HG02623 (cell line): ENCODE results near the gene SLC39A11.

Experiments used
- ATAC-seq: cut with Tn5 transposase; IDR thresholded peaks from one replicate; pipeline ENCODE4 v1.9.1; 2021; ENCODE audit warnings: moderate library complexity; ENCODE audit not compliant: unreplicated experiment

Gene SLC39A11

GRCh38 chr17:72705905-72706395, 386.5 kb downstream of the SLC39A11 start:
- ATAC-seq: peak; percentile 74

DNA sequence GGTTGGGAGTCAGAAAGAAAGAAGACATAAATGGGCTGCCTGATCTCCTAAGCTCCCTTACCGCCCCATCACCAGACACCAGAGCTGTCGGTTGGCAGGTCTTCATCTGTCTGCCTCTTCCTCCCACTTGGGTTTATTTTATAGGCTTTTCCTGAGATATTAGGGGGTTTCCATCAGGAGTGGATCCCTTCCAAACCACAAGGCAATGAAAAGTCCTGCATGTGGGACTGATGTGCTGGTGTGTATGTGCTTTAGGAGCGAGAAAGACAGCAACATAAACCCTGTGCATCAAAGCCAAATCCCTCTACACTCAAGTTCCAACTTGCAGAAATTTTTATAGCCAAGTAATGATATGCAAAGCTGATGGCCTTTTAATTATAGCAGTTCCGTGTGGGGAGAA, 389.5 kb downstream of the SLC39A11 start:
- ATAC-seq: no peak

- no peak for ATAC-seq
Observed at GRCh38 chr17:72702136-72702735, 390.3 kb downstream of the SLC39A11 start.

DNA sequence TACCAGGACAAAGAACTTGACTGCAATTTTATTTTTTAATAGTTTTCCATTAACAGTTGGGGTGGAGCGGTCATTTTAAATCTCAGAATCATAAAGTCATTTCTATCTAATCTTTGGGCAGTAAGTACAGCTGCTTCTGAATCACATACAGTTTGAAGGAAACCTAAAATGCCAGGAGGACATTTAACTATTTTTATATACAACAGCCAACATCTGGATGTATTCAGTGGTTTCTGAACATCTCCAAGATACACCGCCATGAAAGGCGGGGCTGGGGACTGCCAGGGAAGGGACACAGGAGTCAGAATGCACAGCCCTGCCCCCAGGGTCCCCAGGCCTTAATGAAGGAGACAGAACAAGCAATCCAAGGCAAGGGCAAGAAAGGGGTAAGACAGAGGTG, 392.3 kb downstream of the SLC39A11 start:
- no peak for ATAC-seq

DNA sequence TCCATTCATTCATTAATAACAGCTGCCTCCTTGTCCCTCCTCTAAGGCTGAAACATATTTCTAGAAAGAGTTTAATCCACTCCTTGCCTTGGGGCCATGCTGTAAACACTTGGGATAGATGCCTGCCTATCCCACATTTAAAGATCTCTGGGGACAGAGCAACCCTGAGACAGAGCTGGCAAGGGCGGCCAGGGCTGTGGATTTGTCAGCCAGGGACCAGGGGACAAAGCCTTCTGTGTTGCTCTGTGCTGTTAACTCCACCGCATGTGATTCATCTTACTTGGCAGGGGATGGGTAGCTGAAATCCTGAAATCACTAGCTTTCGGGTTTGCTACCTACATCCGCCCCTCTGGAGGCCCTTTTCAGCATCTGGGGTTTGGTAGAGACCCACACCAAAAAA, 392.9 kb downstream of the SLC39A11 start:
- no peak for ATAC-seq

DNA sequence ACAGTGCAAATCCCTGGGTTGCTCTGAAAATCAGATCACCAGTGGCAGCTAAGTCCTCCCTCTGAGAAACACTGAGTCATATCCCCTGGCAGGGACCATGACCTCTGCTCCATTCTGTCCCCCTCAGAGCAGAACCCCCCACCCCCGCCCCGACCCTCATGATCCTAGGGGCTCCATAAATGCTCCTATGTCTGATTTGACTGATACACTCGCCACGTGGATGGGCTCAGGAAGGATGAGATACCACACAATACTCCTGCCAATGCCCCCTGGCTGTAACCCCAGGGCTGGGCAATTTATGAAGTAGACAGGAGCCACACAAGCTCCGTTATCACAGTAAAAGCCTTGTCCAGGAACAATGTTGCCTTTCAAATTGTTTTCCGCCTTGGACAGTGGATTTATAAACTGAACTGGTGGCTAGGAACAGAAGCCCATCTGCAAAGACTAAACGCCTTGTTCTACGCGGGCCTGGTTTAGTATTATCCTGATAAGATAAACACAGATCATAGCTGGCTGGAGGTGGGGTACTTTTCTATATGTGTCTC, 394.8 kb downstream of the SLC39A11 start:
- ATAC-seq: no peak

DNA sequence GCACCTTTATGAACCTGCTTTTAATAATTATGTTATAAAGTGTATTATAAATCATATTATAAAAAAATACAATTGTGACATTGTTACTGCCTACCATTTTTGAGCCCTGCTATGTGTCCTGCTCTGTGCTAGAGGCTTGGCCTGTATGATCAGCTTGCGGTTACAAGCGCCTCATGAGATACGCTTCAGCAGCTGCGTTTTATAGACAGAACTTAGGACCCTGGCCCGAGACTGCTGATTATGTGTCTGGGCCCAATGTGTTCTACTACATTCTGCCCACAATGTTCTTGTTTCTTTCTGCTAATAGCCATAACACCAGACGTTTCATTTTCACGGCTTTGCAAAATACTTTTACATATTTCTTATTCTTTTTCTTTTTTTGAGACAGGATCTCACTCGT, 395.8 kb downstream of the SLC39A11 start:
- ATAC-seq: no peak

DNA sequence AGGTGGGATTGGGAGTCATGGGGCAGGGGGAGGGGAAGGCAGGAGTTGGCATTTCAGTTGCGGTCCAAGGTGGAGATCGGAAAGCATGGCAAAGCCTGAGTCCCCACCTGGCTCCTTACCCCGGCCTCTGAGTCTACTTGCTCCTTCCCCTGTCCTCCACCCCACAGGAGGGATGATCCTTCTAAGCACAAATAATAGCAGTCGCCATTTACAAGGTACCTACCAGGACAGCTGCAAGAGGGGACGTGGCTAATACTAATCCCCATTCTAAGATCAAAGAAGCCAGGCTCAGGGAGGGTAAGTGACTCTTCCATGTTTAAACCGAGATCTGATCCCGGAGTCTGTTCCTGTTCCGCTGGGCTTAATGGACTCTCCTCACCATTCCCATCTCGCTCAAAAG, 396.3 kb downstream of the SLC39A11 start:
- no peak for ATAC-seq

DNA sequence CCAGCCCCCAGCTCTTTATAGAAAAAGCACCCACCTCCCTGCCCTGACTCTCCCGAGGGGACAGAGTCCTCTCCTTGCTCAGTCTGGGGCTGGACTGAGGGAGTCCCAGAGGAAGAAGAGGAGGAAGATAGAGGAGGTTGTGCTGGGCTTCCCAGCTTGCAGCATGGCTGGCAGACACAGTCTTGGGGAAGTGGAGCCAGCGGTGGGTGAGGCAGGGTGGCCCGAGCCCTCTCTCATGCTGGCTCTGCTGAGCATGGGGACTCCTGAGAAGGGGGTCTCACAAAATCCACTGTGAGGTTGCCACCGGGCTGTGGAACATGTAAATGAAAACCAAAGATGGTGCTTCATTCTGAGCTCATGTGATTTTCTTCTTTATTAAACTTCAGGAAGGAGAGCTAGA, 398.5 kb downstream of the SLC39A11 start:
- no peak for ATAC-seq

DNA sequence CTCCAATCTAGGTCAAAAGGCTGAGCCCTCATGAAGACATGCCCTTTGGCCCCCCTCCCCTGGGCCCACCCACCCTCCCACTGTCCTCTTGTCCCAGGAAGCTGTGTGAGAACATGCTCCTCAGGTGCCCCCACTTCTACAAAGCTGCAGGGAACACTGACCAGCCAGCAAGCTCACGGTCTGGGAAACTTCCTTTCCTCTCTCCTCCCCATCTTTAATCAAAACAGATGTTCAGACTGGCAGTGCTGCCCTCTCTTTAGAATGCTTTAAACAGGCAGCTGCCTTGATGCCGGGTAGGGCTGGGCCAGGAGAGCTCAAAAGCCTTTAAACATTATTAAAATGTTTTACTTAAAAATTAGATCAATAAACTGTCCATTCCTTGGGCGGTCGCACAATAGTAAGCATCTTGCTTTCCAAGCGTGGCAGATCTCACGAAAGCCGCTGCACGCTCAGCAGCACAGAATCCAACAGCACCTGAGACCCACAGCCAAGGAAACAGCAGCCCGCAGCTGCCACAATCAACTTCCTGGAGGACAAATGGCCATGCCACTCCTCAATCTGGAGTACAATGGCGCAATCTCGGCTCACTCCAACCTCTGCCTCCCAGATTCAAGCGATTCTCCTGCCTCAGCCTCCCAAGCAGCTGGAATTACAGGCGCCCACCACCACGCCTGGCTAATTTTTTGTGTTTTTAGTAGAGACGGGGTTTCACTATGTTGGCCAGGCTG, 399.2 kb downstream of the SLC39A11 start:
- no peak for ATAC-seq

DNA sequence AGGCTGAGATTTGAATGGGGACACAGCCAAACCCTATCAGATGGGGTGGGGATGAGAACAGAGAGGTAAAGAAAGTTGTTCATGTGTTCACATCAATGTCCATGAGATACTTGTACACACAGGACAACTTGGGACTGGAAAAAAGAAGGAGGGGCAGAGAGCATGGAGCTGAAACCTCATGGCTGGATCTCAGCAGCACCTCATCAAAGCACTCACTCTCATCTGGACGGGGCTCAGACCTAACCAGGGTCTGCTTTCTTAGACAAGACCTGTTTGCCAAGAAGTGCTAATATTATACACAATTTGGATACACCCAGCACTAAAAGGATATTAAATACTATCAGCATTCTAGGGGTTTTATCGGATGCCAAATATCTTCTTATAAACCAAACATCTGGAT, 399.8 kb downstream of the SLC39A11 start:
- no peak for ATAC-seq

- no peak for ATAC-seq
Observed at GRCh38 chr17:72691586-72691985, 400.9 kb downstream of the SLC39A11 start.

DNA sequence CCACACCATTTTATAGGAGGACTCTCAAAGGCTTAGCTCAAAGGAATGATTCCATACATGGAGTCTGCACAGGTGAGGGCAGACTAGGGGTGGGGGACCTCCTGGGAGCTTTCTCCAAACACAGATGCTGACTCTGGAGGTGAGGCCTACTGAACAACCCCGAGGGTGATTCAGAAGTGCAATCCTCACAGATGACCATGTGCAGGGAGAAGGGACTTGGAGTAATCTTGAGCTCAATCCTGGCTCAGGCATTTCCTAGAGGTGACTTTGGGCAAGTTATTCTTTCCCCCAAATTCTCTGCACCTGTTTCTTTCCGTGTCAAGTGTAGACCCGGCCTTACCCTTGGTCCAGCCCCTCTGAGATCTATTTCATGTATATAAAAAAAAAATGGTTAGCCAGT, 401.5 kb downstream of the SLC39A11 start:
- ATAC-seq: no peak

- no peak for ATAC-seq
Observed at GRCh38 chr17:72687886-72688285, 404.6 kb downstream of the SLC39A11 start.

DNA sequence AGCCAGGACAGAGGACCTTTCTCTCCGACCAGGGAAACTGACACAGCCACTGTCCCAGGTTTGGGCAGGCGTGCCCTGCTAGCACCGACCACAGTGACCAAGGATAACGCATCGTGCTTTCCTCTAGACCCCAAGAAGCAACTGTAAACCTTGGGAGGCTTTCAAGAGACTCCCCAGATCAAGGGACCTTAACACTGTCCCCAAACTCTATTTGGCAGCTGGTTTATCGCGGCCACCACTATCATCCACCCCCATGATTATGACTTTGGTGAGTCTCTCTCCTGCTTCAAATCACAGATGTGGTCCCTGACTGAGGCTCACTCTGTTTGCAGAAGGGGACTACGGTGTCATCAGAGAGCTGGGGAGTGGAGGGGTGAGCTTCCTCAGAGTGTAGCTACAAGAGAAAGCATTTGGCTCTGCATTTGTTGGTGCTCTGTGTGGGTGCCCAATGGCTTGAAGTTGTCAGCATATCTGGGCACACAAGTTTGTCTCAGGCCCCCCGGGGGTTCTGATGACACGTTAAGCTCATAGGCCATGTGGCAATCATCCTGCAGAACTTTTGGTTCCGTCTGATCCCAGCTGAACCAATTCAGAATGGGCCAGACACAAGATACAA, 408.0 kb downstream of the SLC39A11 start:
- no peak for ATAC-seq

- no peak for ATAC-seq
Observed at GRCh38 chr17:72683506-72684404, 408.7 kb downstream of the SLC39A11 start.

DNA sequence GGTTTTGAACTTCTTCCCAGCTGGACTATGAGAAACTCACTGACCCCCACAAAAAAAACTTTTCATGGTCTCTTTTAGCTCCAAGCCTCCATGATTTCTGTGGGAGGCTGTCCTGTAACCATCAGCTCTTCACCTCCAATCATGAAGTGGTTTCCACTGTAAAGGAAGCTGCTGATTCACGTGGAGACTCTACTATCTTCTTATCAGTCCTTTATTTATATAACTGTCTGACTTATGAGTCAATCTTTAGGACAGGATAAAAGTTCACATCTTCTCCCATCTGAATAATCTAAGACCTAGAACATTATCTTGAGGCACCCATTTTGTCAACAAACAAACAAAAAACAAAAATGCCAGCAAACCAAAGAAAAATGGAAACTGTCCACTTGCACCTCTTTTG, 409.9 kb downstream of the SLC39A11 start:
- no peak for ATAC-seq

DNA sequence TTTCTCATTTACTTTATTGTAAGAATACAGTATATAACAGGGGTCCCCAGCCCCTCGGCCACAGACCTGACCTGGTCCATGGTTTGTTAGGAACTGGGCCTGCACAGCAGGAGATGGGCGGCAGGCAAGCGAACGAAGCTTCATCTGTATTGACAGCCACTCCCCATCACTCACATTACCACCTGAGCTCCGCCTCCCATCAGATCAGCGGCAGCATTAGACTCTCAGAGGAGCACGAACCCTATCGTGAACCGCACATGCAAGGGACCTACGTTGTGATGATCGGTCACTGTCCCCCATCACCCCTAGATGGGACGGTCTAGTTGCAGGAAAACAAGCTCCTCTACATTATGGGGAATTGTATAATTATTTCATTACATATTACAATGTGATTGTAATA, 410.6 kb downstream of the SLC39A11 start:
- ATAC-seq: no peak

DNA sequence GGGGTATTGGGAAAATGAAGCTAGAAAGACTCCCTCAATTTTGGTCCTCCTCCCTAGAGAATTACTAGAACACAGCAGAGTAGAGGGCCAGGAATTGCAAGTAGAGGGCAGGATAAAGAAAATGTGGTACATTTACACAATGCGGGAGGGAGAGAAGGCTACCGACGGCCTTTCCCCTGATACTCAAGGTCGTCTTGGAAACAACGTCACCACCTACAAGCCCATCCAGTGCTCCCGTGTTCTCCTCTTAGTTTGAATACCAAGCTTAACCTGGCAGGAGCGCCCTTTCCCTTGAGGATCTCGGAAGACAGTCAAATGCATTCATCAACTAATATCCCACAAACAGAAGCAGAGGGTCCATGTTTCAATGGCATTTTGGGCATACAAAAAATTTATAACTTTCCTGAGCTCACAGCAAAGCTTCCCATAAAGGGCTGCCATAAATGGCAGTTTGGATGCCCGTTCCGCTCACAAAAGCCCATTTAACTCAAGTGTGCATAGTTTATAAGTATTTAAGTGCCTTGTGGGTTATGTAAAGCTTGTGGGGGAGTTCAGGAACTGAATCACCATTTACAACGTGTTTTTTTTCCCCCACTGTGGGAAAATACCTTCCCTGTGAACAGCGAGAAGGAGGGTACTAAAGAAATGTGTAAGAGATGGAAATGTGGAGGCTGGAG, 414.6 kb downstream of the SLC39A11 start:
- no peak for ATAC-seq

DNA sequence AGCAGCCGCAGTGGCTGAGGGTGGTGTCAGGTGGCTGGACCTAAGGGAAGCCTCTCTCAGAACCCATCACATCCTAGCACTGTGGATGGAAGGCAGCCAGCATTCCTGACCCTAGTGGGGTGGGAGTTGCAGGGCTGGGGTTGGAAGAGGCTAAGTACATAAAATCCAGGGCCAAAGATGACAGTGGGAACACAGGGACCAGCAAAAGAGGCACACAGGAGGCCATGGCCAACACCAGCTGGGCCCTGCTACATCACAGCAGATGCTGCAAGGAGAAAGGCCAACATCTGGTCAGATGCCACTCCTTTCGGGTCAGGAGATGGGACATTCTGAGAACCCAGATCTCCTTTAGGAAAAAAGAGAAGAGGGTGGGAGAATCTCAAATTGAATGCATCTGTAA, 415.4 kb downstream of the SLC39A11 start:
- no peak for ATAC-seq
